Skeletal muscle tissue (tissue), 4 donors: ENCODE data around the gene COX14. TPM values are rescaled to one million over a fixed set of nuclear protein-coding genes. Genes with fewer than 3 reads are reported as not detected.

Experiments
- H3K27ac ChIP-seq: one replicate; pipeline ENCODE4 v1.7.0; 2013; ENCODE audit warnings: mild to moderate bottlenecking, low read depth, low read length, inconsistent platforms
- H3K27me3 ChIP-seq, 3 donors: one replicate each; pipeline ENCODE4 v1.7.0; 2013; ENCODE audit warnings: low read length in 3 of 3; ENCODE audit not compliant: control insufficient read depth in 3 of 3, insufficient read depth in 3 of 3
- H3K36me3 ChIP-seq, 3 donors: one replicate each; pipeline ENCODE4 v1.7.0; 2013; ENCODE audit warnings: low read length in 3 of 3; ENCODE audit not compliant: control insufficient read depth in 3 of 3, insufficient read depth in 3 of 3
- H3K4me1 ChIP-seq, 3 donors: one replicate each; pipeline ENCODE4 v1.7.0; 2013; ENCODE audit warnings: low read length in 3 of 3, mild to moderate bottlenecking in 3 of 3; ENCODE audit not compliant: control insufficient read depth in 3 of 3, insufficient read depth in 3 of 3
- H3K4me3 ChIP-seq, 3 donors: one replicate each; pipeline ENCODE4 v1.7.0; 2013; ENCODE audit warnings: low read length in 3 of 3
- H3K9ac ChIP-seq, 3 donors: one replicate each; pipeline ENCODE4 v1.7.0; 2013; ENCODE audit warnings: low read length in 3 of 3, mild to moderate bottlenecking in 3 of 3, moderate library complexity in 2 of 3, low read depth in 1 of 3
- H3K9me3 ChIP-seq, 3 donors: one replicate each; pipeline ENCODE4 v1.7.0; 2013; ENCODE audit warnings: low read length in 3 of 3; ENCODE audit not compliant: control insufficient read depth in 3 of 3
- total RNA-seq: library from RNA; depleted of rRNA; stranded (reverse); fragments of >200 nt; gene quantifications from one replicate; pipeline ENCODE4 v1.2.3, GENCODE V29; 2014
- donor health status: Osteomylitis.

COX14 gene
- total RNA-seq, 1 donor from 2014 or later = 37.1 TPM

DNA sequence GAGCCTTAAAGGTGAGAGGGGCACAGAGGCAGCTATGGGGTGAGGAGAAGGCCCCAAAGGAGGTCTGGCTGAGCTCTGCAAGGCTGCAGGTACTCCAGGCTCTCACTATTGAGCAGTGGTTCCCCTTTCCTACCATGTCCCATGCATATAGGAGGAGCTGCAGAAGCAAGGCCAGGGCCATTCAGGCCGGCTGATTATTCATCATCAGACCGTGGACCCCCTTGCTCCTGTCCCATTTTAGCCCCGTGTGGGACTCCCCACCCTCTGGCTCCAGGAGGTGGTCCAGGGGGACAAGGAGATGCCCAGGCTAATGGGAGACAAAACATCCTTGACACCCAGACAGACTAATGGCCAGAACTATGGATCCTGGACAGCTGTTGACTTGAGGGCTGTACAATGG, 5.1 kb upstream of the COX14 start:
- no peak overlapping the region for H3K27ac ChIP-seq
- H3K9ac ChIP-seq = peak overlapping the region in 2 of 3 donors; percentile 10 to 89
- H3K27me3 ChIP-seq = no peaks in the 10 kb centered on the region
- peaks cover 84 to 93% (median 90%) of the 10 kb centered on the region in 3 donors for H3K4me1 ChIP-seq
- peaks cover 18 to 29% (median 26%) of the 10 kb centered on the region in 3 donors for H3K36me3 ChIP-seq
- H3K4me3 ChIP-seq = peak overlapping the region; percentile 45 to 88 (median 86)
- no peaks in the 10 kb centered on the region for H3K9me3 ChIP-seq

DNA sequence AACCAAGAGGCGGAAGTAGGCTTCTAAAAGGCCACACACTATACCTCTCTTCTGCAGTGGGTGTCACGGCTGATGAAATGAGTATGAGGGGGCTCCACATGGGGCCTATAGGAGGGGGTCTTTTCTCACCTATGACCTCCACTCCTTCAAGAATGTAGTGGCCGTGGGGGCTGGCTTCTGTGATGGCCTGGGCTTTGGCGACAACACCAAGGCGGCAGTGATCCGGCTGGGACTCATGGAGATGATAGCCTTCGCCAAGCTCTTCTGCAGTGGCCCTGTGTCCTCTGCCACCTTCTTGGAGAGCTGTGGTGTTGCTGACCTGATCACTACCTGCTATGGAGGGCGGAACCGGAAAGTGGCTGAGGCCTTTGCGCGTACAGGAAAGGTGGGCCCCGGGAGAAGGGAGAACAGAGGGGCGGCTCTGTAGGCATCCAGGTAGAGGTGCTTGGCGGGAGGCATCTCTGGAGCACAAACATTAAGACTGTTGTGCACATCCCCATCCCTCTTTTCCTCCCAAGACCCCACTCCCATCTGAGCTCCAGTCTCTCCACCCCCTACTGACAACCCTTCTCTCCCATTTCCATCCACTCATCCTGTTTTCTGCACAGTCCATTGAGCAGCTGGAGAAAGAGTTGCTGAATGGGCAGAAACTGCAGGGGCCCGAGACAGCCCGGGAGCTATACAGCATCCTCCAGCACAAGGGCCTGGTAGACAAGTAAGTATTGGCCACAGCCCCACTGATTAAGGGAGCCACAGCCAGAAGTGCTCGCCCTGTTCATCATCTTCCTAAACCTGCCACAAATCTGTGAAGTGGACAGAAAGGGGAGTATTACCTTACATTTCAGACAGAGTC, 4.4 kb upstream of the COX14 start:
- Histone ChIP-seq H3K27ac (peak overlapping the region; percentile 25), H3K4me3 (peak overlapping the region in 1 of 3 donors; percentile 4), H3K4me1 (peaks cover 76 to 93% (median 89%) of the 10 kb centered on the region in 3 donors), H3K36me3 (peaks cover 18 to 32% (median 26%) of the 10 kb centered on the region in 3 donors), H3K9me3 (no peaks in the 10 kb centered on the region), H3K9ac (peak overlapping the region in 1 of 3 donors; percentile 89), H3K27me3 (no peaks in the 10 kb centered on the region)

DNA sequence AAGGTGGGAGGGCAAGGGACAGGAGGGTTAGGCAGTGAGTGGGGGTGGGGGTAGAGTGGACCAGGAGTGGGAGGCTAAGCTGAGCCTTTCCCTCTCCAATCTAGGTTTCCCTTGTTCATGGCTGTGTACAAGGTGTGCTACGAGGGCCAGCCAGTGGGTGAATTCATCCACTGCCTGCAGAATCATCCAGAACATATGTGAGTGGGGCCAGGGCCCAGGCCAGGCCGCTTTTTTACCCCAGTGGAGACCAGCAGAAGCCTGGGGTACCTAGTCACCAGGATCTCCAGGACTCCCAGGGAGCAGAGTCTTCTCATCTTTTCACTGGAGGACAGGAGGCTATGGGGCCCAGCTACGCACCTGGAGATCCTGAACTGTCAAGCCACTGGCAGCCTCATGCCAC, 2.7 kb upstream of the COX14 start:
- peak overlapping the region; percentile 34 to 60 (median 48) for H3K4me3 ChIP-seq
- no peaks in the 10 kb centered on the region for H3K27me3 ChIP-seq
- H3K27ac ChIP-seq = peak overlapping the region; percentile 100
- H3K36me3 ChIP-seq = peaks cover 18 to 32% (median 26%) of the 10 kb centered on the region in 3 donors
- peaks cover 66 to 87% (median 84%) of the 10 kb centered on the region in 3 donors for H3K4me1 ChIP-seq
- H3K9ac ChIP-seq = peak overlapping the region; percentile 59 to 88 (median 64)
- no peaks in the 10 kb centered on the region for H3K9me3 ChIP-seq

DNA sequence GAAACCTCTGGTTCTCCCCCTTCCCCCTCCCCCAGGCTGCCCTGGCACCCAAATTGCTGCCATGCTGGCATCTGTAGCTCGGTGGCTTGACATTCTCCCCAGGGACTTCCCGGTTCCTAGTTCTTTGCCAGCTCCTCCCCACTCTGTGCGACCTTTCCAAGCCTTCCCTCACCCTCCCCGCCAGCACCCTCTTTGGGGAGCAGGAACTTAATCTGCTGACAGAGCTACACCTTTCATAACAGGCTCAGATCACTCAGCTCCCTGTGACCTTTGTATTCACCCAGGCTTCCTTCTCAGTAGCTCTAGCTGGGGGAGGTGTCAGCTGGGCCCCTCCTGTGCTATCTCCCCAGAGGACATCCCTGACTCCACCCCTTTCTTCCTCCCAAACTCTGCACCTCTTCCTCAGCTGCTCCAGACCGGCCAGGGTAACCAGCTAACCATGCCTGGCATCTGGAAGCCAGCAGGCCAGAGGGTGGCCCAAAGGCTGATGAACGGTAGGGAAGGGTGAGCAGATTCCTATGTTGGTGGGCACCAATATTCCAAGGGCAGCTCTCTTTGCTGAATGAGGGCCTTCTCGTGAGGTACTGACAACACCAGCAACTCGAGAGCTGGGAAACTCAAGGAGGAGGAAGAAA, 1.8 kb upstream of the COX14 start:
- Histone ChIP-seq H3K36me3 (peaks cover 18 to 32% (median 26%) of the 10 kb centered on the region in 3 donors), H3K9ac (peak overlapping the region; percentile 64 to 88 (median 79)), H3K4me3 (peak overlapping the region; percentile 57 to 69 (median 63)), H3K9me3 (no peaks in the 10 kb centered on the region), H3K27ac (peak overlapping the region; percentile 100), H3K27me3 (no peaks in the 10 kb centered on the region), H3K4me1 (peaks cover 64 to 79% (median 76%) of the 10 kb centered on the region in 3 donors)

DNA sequence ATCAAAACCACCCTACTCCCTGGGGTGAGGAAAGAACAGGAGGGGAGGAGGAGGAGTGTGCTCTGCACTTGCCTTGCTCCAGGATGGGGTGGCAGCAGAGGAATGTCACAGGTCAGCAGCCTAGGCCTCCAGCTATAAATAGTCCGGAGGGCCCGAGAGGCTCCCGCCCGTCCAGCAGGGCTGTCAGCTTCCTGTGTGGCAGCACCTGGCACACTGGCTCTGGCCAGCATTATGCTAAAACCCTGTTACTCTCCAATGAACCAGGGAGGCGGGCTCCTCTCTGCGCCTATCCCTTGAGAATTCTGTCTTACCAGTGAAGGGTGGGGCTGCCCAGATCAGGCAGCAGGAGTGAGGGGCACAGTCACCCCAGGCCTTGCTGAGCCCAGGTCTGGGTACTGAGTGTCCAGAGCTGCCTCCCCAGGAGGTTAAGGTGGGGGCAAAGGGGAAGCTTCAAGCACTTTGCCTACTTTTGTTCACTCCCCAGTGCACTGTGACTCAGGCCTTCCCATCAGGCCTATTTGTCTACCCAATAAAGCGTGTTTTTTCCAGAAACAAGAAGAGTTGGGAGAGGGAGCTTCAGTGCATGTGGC, 1.2 kb upstream of the COX14 start:
- Histone ChIP-seq H3K9me3 (no peaks in the 10 kb centered on the region), H3K36me3 (peaks cover 18 to 32% (median 23%) of the 10 kb centered on the region in 3 donors), H3K4me1 (peaks cover 58 to 76% (median 73%) of the 10 kb centered on the region in 3 donors), H3K9ac (peak overlapping the region; percentile 64 to 88 (median 79)), H3K27ac (peak overlapping the region; percentile 100), H3K27me3 (no peaks in the 10 kb centered on the region), H3K4me3 (peak overlapping the region; percentile 57 to 69 (median 63))

DNA sequence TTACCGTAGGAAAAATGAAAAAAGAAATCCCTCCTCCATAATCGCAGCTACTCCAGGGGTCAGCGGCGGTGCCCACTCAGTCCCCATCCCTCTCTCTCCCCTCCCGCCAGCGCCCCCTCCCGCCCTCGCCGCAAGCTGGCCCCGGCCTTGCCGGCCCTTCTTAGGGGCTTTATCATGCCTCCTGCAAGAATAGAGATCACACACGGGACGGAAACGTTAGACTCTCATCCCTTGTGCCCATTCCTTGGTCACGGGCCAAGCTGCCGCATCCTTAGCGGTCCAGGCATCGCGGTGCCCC, 692 bp upstream of the COX14 start:
- Histone ChIP-seq H3K4me1 (peaks cover 56 to 73% (median 69%) of the 10 kb centered on the region in 3 donors), H3K9ac (peak overlapping the region; percentile 64 to 88 (median 79))

DNA sequence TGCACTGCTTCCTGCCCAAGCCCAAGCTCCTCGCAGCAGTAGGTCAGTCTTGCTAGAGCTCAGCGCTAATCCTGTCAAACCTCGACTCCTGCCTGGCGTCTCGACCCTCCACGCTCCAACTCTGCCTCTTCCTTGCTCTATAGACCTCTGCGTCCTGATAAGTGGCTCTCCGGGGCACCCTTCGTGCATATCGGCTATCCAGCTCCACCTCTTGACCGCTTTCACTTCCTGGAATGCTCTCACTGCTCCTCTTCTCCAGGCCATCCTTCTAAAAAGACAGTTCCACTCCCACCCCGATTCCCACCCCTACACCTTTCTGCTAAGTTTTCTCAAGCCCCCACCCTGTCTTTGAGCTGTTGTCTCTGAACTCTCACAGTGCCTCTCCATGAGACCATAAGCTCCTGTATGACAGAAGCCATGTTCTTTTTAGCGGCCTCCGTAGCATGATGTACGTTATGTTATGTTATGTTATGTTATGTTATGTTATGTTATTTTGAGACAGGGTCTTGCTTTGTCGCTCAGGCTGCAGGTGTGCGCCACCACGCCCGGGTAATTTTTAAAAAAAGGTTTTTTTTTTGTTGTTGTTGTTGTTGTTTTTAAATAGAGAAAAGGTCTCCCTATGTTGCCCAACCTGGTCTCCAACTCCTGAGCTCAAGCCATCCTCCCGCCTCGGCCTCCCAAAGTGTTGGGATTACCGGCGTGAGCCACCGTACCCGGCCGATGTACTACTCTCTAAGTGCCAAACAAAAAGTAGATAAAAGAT, 601 bp downstream of the COX14 start:
- peak overlapping the region; percentile 95 to 100 (median 99) for H3K9ac ChIP-seq
- H3K27ac ChIP-seq = peak overlapping the region; percentile 100
- H3K4me1 ChIP-seq = peaks cover 53 to 74% (median 64%) of the 10 kb centered on the region in 3 donors
- H3K36me3 ChIP-seq = peaks cover 10 to 23% (median 20%) of the 10 kb centered on the region in 3 donors
- no peaks in the 10 kb centered on the region for H3K9me3 ChIP-seq
- no peaks in the 10 kb centered on the region for H3K27me3 ChIP-seq
- peak overlapping the region; percentile 97 to 100 (median 100) for H3K4me3 ChIP-seq

More for the DNA sequence above, 692 bp upstream of the COX14 start:
- Histone ChIP-seq H3K27me3 (no peaks in the 10 kb centered on the region), H3K27ac (peak overlapping the region; percentile 100), H3K9me3 (no peaks in the 10 kb centered on the region), H3K4me3 (peak overlapping the region; percentile 55 to 69 (median 63)), H3K36me3 (peaks cover 18 to 32% (median 24%) of the 10 kb centered on the region in 3 donors)

DNA sequence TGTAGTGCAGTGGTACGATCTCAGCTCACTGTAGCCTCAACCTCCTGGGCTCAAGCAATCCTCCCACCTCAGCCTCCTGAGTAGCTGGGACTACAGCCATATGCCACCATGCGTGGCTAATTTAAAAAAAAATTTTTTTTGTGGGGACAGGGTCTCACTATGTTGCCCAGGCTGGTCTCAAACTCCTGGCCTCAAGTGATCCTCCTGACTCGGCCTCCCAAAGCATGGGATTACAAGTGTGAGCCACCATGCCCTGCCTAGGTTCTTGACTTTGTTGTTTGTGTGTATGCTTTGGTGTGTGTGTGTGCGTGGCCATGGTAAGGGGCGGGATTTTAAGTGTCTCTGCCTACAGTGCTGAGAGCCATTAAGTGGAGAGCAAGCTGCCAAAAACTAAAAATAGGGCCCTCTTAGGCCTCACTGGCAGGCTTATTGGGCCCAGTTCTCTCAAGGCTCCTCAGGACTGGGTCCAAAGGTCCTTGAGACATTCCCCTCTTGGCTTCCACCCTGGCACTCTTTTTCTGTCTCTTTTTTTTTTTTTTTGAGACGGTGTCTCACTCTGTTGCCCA, 5.1 kb downstream of the COX14 start:
- peaks cover 24 to 39% (median 26%) of the 10 kb centered on the region in 3 donors for H3K36me3 ChIP-seq
- H3K27ac ChIP-seq = peak overlapping the region; percentile 47
- H3K4me3 ChIP-seq = no peak overlapping the region
- no peaks in the 10 kb centered on the region for H3K9me3 ChIP-seq
- H3K4me1 ChIP-seq = peaks cover 23 to 45% (median 29%) of the 10 kb centered on the region in 3 donors
- H3K9ac ChIP-seq = peak overlapping the region in 2 of 3 donors; percentile 32 to 57
- no peaks in the 10 kb centered on the region for H3K27me3 ChIP-seq

DNA sequence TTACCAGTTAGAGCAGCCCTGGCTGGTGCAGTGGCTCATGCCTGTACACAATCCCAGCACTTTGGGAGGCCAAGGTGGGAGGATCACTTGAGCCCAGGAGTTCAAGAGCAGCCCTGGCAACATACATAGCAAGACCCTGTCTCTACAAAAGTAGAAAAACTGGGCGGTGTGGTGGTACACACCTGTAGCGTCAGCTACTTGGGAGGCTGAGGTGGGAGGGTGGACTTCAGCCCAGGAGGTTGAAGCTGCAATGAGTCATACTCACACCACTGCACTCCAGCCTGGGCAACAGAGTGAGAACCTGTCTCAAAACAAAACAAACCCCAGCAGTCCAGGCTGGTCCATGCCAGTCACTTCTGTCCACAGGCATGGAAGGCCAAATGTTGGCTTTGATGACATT, 7.4 kb downstream of the COX14 start:
- H3K4me1 ChIP-seq = peaks cover 15 to 29% (median 17%) of the 10 kb centered on the region in 3 donors
- peaks cover 26 to 44% (median 36%) of the 10 kb centered on the region in 3 donors for H3K36me3 ChIP-seq
- H3K27ac ChIP-seq = no peak overlapping the region
- H3K9me3 ChIP-seq = no peaks in the 10 kb centered on the region
- no peaks in the 10 kb centered on the region for H3K27me3 ChIP-seq
- no peak overlapping the region for H3K4me3 ChIP-seq
- H3K9ac ChIP-seq = no peak overlapping the region
